GM19467 (cell line): ENCODE measurements around the gene MYO10.

ENCODE experiments used
- ATAC-seq: cut with Tn5 transposase; IDR thresholded peaks from one replicate; pipeline ENCODE4 v1.9.1; 2021; ENCODE audit warnings: mild to moderate bottlenecking, moderate library complexity; ENCODE audit not compliant: unreplicated experiment

The MYO10 gene

DNA sequence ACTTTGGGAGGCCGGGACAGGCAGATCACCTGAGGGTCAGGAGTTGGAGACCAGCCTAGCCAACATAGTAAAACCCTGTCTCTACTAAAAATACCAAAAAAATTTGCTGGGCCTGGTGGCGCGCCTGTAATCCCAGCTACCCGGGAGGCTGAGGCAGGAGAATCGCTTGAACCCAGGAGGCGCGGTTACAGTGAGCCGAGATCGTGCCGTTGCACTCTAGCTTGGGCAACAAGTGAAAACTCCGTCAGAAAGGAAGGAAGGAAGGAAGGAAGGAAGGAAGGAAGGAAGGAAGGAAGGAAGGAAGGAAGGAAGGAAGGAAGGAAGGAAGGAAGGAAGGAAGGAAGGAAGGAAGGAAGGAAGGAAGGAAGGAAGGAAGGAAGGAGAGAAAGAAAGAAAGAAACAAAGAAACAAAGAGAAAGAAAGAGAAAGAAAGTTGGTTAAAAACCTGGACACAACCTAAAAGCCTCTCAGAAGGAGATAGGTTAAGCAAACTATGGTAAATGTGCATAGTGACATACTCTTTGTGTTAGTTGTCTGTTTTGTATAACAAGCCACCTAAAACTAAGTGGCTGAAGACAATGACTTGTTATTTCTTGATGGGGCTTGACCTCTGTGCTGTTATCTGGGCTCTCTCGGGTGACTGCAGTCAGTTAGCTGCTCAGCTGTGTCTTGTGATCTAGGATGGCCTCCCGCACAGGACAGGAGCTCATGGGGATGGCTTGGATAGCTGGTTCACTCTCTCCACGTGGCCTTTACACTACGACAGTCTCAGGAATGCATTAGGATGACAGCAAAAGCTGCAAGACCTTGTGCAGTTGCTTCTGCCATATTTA, 8.0 kb upstream of the MYO10 start:
- ATAC-seq: no peak

DNA sequence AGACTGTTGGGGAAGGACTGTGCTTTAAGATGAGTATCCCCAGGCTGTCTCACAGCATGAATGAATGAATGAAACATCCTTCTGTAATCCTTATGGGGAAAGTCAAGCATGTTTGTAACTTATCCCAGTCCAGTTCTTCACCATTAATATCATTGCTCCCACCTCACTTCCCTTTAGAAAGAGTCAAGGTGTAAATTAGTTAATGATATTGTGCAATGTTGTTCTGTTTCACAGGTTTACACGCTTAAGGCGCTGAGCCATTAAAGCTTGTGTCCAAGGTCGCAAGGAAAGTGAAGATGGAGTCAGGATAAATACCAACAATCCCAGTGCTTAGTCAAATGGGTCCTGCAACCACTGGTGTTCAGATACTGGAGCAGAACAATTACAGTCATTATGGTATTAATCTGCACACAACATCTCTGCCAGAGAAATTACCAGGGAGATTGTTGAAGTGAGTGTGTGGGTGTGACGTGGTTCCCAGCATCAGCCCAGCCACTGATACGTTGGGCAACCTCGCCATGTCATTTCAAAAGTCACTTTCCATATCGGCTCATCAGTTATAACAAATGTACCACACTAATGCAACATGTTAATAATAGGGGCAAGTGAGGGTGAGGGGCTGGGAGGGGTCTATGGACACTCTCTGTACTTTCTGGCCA, 1.5 kb upstream of the MYO10 start:
- no peak for ATAC-seq

DNA sequence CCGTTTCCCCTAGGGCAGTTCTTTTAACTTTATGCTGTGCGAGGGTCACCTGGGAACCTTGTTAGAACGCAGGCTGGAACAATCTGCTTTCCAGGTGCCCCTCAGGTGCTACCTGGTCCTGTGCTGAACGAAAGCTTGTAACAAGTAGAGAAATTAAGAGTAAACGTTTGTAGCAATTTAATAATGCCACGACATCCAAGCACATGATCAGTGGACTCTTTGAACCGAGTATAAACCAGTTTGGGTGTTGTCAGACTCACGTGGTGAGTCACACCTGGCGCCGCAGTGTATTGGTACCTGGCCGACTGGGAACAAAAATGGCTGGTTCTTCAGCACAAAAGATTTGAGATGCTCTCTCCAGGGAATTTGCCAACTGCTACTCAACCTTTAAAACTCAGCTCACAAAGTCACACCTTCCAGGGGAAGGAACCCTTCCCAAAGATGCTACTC, 926 bp upstream of the MYO10 start:
- ATAC-seq: no peak

DNA sequence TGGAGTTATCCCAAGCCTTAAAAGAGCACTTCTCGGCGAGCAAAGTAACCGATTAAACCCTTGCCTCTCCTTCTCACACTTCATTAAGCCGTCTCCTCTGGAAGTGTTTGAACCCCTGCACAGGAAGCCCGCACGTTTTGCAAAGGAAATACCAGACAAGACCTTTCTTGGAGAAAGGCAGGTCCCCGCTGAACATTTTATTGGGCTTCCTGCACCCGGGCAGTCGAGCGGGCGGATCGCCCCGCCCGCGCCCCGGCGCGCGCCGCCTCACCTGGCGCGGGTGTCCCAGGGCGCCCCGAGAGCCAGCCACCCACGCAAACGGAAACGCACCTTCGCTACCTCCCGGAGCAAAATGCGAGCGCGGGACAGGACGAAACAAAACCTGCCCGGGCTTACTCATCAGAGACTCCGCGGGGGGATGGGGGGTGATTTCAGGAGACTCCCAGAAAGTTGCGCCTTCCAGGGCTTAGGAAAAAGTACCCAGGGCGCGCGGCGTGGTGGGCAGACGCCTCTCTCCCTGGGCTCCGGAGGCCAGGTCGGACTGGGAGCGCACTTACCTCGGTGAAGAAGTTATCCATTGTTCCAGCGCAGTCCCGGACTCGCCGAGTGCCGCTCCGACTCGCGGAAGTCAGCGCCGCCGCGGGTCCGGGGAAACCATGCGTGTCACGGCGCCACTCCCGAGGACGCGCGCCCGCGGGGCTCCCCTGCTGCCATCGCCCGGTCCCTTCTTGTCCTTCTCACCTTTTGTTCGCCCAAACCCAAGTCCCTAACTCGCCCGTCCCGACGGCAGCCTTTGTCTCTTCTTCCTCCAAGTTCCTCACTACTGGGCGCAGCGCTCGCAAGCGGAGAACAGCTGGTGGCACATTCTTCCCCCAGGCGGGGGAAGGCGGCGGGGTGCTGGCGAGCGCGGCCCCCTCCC, 598 bp downstream of the MYO10 start:
- ATAC-seq: peak; percentile 35

DNA sequence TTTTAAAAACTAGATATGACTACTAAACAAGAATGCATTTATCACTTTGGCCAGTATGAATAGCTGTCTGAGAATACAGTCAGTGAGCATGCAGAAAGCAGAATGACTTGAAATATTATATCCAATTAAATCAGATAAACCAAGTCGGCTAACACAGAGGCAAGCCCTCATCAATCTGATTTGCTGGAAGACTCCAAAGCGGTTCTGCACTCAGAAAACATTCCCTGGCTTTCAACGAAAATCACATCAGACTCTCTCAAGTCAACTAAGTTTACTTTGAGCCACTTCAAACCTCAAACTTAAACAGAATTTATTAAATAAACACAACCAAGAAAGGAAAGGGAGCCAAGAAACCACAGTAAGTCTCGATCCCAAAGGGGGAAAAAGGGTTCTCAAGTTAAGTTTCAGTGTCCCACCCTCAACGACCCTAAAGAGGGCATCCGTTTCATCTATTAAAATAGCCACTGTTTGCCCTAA, 1.4 kb downstream of the MYO10 start:
- no peak for ATAC-seq

DNA sequence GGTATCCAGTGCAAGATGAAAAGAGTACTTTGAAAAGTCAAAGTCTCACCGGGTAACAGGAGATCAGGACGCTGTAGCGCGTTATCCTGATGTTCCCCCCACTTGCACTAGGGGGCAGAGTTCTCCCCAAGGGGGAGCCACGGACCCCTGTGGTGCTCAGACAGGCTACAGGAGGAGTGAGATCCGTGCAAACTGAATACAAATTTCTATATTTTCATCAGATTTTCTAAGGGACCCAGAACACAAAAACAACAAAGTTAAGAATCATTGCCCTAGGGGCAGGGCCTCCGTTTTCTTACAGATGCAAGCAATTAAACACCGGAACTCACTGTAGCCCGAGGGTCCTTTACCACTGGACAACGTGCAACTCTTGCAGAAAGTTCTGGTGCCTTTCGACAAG, 2.0 kb downstream of the MYO10 start:
- ATAC-seq: peak; percentile 66

DNA sequence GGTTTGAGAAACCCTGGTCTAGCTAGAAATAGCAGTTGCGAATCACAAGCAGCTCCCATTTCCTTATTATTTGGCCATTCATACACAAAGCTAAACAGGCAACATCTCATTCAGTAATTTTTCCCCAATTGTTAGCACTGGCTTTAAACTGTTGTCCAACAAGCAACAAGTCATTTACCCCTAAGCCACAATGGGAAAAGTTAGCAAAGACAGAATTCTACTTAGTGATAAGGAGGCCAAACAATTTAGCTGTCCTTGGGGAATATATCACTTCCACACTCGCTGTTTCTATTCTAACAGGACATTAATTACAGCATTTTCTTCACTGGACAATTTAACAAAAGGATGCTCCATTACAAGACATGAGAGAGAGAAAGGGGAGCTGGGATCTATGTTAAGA, 2.8 kb downstream of the MYO10 start:
- ATAC-seq: no peak

DNA sequence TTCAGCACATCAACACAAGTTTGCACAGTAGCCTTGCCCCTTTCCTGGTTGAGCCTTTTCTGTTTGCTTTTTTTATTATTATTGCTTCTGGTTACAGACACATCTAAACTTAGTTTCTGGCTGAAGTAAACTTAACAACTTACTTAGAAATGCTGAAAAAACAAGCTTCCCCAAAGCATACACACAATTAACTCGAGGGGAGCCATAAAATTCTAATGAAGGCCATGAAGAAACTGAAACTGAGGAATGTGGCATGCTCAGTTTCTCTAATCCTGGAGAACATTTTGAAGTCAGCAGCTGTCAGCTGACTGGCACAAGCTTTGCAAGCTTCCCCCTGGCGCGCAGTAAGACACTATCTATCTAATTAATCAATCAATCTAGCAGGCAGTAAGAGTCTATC, 3.7 kb downstream of the MYO10 start:
- ATAC-seq: no peak

DNA sequence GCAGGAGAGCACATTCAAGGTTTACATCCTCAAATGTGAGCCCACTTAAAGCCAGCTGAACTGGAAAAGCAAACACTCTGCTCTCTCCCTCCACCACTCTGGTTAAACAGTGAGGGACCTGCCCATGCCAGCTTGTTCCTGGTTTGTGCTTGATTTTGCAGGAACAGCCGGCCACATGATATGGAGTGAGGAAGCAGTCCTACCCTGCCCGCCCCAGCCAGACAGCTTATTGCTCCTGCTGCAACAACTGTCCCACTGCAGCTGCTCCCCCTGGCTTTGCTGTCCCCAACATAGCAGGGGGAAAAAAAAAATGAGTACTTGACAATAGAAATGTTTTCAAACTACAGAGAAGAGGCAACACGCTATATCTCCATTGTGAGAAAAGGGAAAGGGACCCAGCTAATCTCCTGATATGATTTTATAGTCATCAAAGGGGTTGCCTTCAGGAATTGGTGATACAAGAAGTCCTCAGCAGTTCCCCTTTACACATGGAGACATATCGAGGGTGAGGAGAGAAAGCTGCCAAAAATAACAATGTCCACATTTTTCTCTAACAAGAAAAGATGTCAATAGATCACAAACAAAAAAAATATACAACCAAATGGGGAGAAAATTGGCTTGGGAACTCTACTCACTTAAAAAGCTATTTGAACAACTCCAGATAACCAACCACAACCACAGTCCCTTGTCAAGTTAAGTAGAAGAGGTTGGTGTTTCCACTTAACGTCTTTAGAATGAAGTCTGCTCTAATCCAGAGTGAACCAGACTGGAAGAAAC, 4.6 kb downstream of the MYO10 start:
- no peak for ATAC-seq

DNA sequence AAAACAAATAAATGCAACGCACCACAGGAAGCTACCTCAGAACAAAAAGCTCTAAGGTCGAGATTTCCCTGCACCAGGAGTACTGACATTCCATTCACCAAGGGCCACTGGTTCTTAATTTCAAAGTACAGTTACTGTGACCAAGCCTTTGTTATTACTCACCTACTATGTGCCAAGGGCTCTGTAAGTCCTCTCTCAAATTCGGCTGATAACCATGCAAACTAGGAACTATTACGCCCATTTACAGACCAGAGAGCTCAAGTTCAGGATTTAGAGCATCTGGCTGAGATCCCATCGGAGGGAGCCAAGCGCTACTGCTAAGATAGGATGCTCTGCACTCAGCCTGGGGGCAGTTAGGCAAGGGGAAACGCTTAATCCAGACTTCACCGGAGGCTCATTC, 5.6 kb downstream of the MYO10 start:
- no peak for ATAC-seq

DNA sequence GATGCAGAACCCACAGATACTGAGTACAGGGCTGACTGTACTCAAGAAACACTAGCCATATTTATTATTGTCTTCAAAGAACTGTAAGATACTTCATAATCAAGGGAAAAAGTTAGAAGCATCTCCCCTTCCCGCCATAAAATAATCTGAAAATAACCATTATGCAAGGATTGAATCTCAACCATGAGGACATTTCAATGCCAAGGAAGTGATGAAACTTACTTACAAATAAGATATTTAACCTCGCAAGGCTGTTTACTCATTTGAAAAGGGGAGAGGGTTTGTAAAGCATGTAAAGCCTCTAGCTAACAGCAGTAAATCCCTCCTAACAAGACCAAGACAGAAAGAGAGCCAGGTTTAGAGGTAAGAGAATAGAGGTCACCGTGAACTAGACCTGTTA, 6.3 kb downstream of the MYO10 start:
- ATAC-seq: no peak

DNA sequence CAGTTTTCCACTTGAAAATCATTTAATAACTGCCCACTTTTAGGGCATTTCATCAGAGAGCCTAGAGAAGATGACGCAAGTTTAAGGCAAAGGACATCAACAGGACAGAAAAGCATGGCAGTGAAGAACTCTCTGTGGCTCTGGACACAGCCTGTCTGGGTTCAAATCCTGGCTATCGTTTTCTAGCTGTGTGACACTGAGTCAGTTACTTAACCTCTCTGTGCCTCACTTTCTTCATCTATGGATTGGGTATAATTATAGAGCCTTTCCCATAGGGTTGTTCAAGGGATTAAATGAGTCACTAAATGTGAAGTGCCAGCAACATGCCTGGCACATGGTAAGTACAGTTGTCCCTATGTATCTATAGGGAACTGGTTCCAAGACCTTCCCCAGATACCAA, 6.7 kb downstream of the MYO10 start:
- no peak for ATAC-seq

DNA sequence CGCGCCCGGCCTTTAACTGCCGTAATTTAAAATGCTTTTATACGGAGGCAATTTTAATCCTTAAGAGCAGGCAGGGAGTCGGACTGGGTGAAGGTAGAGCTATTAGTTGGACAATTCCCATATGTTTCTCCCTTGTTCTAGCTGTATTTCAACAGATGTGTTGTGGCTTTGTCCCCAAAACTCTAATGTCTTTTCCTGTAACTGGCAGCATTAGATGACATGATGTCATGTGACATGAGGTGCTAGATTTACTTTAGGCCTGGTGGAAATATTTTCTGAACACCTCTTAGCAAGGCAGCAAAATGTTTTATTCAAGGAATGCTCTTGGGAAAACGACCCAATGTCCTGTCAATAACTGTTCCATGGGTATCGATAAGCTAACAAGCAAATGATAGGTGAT, 8.5 kb downstream of the MYO10 start:
- no peak for ATAC-seq

DNA sequence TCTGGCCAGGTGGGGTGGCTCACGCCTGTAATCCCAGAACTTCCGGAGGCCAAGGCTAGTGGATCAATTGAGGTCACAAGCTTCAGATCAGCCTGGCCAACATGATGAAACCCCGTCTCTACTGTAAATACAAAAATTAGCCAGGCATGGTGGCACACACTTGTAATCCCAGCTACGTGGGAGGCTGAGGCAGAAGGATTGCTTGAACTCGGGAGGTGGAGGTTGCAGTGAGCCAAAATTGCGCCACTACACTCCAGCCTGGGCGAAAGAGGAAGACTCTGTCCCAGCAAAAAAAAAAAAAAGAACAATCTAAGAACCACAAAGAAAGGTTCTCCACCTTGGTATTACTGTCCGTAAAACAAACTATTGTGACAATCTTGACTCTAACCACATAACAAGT, 9.7 kb downstream of the MYO10 start:
- no peak for ATAC-seq

DNA sequence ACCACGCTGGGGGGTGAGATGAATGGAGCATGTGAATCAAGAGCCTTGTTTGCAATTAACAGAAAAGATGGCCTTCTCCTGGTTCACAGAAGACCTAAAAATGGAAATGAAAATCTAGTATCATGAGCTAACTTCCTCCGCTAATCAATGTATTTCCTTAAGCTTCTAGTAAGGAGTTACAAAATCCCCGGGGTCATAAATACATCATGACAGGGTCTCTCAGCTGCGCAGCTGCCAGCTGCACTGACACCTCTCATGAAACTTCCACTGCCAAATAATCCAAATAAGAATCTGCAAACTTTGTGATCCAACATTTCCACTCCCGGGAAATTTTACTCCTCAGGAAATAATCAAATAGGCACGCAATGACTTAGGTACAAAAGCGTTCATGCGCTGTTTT, 11.9 kb downstream of the MYO10 start:
- no peak for ATAC-seq

DNA sequence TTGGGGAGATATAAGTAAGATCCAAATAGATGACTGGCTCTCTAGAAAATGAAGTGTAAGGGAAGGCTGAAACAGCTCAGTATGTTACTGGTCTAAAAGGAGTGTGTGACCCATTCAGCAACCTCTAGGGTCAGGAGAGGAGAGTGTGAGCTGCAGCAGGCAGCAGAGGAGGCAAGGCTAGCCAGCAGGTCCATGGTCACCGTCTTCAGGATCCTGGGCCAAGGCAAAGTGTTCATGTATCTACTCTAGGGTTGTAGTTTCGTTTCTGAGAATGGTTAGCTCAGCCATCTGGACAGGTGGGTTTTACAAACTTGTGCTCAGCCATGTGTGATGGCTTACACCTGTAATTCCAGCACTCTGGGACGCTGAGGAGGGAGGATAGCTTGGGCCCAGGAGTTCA, 13.7 kb downstream of the MYO10 start:
- peak; percentile 87 for ATAC-seq

DNA sequence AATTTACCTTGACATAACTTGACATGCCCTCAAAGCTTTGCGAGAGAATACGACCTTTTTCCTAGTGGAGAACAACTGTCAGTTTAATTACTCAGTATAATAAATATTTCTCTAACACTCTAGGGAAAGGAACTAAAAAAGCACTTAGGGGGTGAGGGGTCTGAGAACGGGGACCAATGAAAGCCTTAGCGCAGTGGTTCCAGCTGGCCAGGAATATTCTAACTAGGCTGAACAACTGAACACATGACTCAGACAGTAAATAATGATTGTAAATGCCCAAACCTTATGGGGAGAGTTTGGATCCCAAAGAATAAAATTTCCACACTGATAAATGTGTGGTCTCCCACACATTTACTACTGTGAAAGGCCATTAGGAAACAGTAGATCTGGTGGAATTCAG, 14.9 kb downstream of the MYO10 start:
- ATAC-seq: no peak

DNA sequence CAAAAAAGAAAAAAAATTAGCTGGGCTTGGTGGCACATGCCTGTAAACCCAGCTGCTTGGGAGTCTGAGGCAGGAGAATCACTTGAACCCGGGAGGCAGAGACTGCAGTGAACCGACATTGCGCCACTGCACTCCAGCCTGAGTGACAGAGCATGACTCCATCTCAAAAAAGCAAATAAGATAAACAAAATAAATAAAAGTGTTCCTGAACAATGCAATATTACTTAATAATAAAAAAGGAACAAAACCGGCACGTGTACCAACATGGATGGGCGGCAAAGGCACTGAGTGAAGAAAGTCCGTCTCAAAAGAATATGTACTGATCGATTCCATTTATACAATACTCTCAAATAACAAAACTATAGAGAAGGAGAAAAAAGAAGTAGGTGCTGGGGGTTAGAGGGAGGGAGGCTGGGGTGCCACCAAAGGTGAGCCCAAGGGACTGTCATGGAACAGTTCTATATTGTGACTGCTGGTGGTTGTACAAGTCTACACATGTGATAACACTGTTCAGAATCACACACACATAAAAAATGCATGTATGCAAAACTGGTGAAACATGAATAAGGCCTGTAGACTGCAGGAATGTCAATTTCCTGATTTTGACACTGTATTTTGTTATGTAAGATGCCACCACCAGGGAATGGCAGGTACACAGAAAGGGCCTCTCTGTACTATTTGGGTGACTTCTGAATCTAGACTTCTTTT, 15.8 kb downstream of the MYO10 start:
- ATAC-seq: no peak

DNA sequence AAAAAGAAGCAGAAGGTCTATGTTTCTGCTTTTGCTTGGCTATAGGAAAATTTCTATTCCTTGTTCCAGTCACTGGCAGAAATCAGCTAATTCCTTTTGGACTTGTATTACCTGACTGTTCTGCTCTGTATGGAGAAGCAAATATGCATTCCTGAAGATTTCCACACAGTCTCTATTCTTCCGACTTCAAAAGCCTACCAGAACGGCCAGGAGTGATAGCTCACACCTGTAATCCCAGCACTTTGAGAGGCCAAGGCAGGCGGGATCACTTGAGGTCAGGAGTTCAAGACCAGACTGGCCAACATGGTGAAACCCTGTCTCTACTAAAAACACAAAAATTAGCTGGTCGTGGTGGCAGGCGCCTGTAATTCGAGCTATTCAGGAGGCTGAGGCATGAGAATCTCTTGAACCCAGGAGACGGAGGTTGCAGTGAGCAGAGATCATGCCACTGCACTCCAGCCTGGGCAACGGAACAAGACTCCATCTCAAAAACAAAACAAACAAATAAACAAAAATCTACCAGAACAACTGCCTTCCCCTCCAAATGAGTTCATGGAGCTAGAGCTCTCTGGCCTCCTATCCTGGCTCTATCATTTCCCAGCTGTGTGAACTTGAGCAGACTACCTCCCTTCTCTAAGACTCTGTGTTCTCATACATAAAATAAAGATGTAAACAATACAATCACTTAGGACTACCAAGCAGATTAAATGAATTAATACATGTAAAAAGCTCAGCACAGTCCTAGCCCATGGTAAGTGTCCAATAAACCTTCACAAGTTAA, 17.0 kb downstream of the MYO10 start:
- ATAC-seq: no peak
